OCI-LY7 (cell line): ENCODE data around the gene KPNA4. TPM values are rescaled to one million over a fixed set of nuclear protein-coding genes. Genes with fewer than 3 reads are reported as not detected.
"Not testable (repeated sequence)": the region's sequence is repeated elsewhere in the genome, so short reads cannot be mapped to it uniquely, and the experiment has no call there.

ENCODE experiments used
- BruUV-seq: library from RNA; stranded (reverse); fragments of 400-500 nt; replicated peaks from 2 replicates; lab custom pipeline; 2021; lab: Mats Ljungman, UMichigan
- CTCF ChIA-PET: fragments of 300-600 bp; sonication (Branson Sonifier 250); formaldehyde crosslinking; loops from one replicate; lab custom pipeline; 2022; ENCODE audit warnings: antibody characterized with exemption; ENCODE audit not compliant: unreplicated experiment; lab: Charles Lee
- POLR2A ChIA-PET: fragments of 300-600 bp; sonication (Branson Sonifier 250); formaldehyde crosslinking; loops from one replicate; lab custom pipeline; 2022; ENCODE audit warnings: antibody characterized with exemption; lab: Charles Lee
- DNase-seq: peaks from one replicate; pipeline ENCODE4 v3.0.0-alpha.2; 2015; ENCODE audit warnings: low spot score
- H2AFZ ChIP-seq: fragments of 200-600 bp; sonication (generic), shearing (Covaris generic); 2 replicates; pipeline ENCODE4 v1.6.1; 2014; ENCODE audit warnings: mild to moderate bottlenecking, antibody characterized with exemption, low read length, moderate library complexity
- H3K27ac ChIP-seq: fragments of 200-600 bp; sonication (generic); 2 replicates; pipeline ENCODE4 v1.5.1; 2014; ENCODE audit warnings: mixed run types, low read depth, mild to moderate bottlenecking, moderate library complexity, low read length, inconsistent platforms; ENCODE audit not compliant: poor library complexity, severe bottlenecking
- H3K36me3 ChIP-seq: fragments of 200-600 bp; sonication (generic); 2 replicates; pipeline ENCODE4 v1.6.1; 2014; ENCODE audit warnings: mild to moderate bottlenecking, antibody characterized with exemption, low read length, moderate library complexity, mixed read lengths; ENCODE audit not compliant: insufficient read depth
- H3K4me1 ChIP-seq: fragments of 200-600 bp; sonication (generic); 2 replicates; pipeline ENCODE4 v1.5.1; 2014; ENCODE audit warnings: mild to moderate bottlenecking, low read length; ENCODE audit not compliant: insufficient read depth, poor library complexity, severe bottlenecking
- H3K4me2 ChIP-seq: fragments of 200-600 bp; sonication (generic); 2 replicates; pipeline ENCODE4 v1.6.1; 2014; ENCODE audit warnings: mild to moderate bottlenecking, low read length
- H3K4me3 ChIP-seq: fragments of 200-600 bp; sonication (generic); 2 replicates; pipeline ENCODE4 v1.5.1; 2014; ENCODE audit warnings: mild to moderate bottlenecking, low read depth, low read length; ENCODE audit not compliant: poor library complexity, severe bottlenecking
- H3K79me2 ChIP-seq: fragments of 200-600 bp; sonication (generic); 2 replicates; pipeline ENCODE4 v1.6.1; 2016; ENCODE audit warnings: low read depth, mild to moderate bottlenecking, low read length, moderate library complexity, mixed read lengths; ENCODE audit not compliant: insufficient read depth
- H3K9me2 ChIP-seq: fragments of 200-600 bp; sonication (generic); 2 replicates; pipeline ENCODE4 v1.6.1; 2016; ENCODE audit warnings: mild to moderate bottlenecking, low read length, mixed read lengths; ENCODE audit not compliant: insufficient read depth
- H3K9me3 ChIP-seq: fragments of 200-600 bp; sonication (generic); 2 replicates; pipeline ENCODE4 v1.6.1; 2014; ENCODE audit warnings: mild to moderate bottlenecking, mixed run types, low read length, mixed read lengths
- H4K20me1 ChIP-seq: fragments of 200-600 bp; sonication (generic); 2 replicates; pipeline ENCODE4 v1.6.1; 2014; ENCODE audit warnings: mild to moderate bottlenecking, antibody characterized with exemption, low read length, moderate library complexity, mixed read lengths; ENCODE audit not compliant: insufficient read depth
- EZH2phosphoT487 ChIP-seq: fragments of 200-600 bp; sonication (generic); IDR thresholded peaks from 2 replicates; pipeline ENCODE4 v1.6.1; 2018; ENCODE audit warnings: low read depth, borderline replicate concordance, mild to moderate bottlenecking, mixed run types, antibody characterized with exemption, low read length, moderate library complexity, mixed read lengths
- intact Hi-C: fragments of 100-400 bp; cut with micrococcal nuclease; formaldehyde crosslinking; loops from one replicate; pipeline ENCODE4 v1.10.0; 2022; ENCODE audit not compliant: unreplicated experiment
- total RNA-seq, 2 experiments: library from RNA; depleted of rRNA in 1 of 2; stranded (reverse); fragments of >200 nt in 1 of 2; shearing (Covaris generic) in 1 of 2; gene quantifications; 2 replicates each; pipeline ENCODE4 v1.2.3, GENCODE V29; 2014 to 2022
- TF ChIP-seq, protein P1 (sequence below): fragments of 200-600 bp; sonication (generic); conservative IDR thresholded peaks from 2 replicates; pipeline ENCODE4 v1.5.1; 2014; ENCODE audit warnings: mild to moderate bottlenecking, antibody characterized with exemption, low read length, moderate library complexity, mixed read lengths

The KPNA4 gene
- total RNA-seq, 2 experiments from 2014 or later = 15.7 to 46.3 TPM

DNA sequence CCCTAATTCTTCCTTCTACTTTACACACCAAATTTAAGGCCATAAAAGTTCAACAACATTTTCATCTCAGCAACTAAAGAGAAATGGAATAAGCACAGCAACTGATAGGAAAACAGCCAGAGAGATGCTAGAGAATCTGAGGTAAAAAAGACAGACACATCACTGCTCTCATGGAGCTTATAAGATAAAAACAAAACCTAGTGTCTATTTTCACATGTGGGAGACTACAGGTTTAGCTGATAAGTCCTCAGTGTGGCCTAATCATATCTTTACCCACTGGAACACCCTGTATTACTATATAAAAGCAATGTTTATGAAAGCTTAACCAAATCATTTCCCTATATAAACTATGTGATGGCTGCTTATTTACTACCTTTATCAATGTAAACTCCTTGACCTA, 33.0 kb downstream of the KPNA4 start:
- Histone ChIP-seq H3K36me3 (peaks cover 82% of the 10 kb centered on the region), H3K4me1 (no peaks in the 10 kb centered on the region), H3K79me2 (peaks cover 25% of the 10 kb centered on the region; the same call in 1 of the 2 replicates), H3K27ac (no peak overlapping the region), H3K9me2 (no peaks in the 10 kb centered on the region), H3K4me2 (no peak overlapping the region), H2AFZ (no peak overlapping the region), H3K4me3 (no peak overlapping the region), H3K9me3 (no peaks in the 10 kb centered on the region), H4K20me1 (no peaks in the 10 kb centered on the region)
- POLR2A ChIA-PET = interaction anchor here (0.5 to 2.1 kb wide), 7 partner anchors 10 to 220 kb away, joined by 3 to 8 read pairs (median 3); no protein-coding TSS in a partner anchor
- BruUV-seq = no TSS peak
- intact Hi-C loops = no loop called here
- no peak for DNase-seq
- no peak for TF ChIP-seq EZH2phosphoT487
- TF ChIP-seq, protein P1, sequence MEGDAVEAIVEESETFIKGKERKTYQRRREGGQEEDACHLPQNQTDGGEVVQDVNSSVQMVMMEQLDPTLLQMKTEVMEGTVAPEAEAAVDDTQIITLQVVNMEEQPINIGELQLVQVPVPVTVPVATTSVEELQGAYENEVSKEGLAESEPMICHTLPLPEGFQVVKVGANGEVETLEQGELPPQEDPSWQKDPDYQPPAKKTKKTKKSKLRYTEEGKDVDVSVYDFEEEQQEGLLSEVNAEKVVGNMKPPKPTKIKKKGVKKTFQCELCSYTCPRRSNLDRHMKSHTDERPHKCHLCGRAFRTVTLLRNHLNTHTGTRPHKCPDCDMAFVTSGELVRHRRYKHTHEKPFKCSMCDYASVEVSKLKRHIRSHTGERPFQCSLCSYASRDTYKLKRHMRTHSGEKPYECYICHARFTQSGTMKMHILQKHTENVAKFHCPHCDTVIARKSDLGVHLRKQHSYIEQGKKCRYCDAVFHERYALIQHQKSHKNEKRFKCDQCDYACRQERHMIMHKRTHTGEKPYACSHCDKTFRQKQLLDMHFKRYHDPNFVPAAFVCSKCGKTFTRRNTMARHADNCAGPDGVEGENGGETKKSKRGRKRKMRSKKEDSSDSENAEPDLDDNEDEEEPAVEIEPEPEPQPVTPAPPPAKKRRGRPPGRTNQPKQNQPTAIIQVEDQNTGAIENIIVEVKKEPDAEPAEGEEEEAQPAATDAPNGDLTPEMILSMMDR = no peak
- CTCF ChIA-PET = interaction anchor here (0.6 kb wide), 1 partner anchor 89 kb away, joined by 3 read pairs; no protein-coding TSS in a partner anchor

- H3K9me2 ChIP-seq = no peaks in the 10 kb centered on the region
- no peak for DNase-seq
- POLR2A ChIA-PET = interaction anchor here (0.7 kb wide), 1 partner anchor 11 kb away, joined by 3 read pairs; no protein-coding TSS in a partner anchor
- no TSS peak for BruUV-seq
- intact Hi-C loops = no loop called here
- no peaks in the 10 kb centered on the region for H4K20me1 ChIP-seq
- no peaks in the 10 kb centered on the region for H3K9me3 ChIP-seq
- peaks cover 93% of the 10 kb centered on the region for H3K36me3 ChIP-seq
- H3K27ac ChIP-seq = no peak overlapping the region
- H3K79me2 ChIP-seq = peaks cover 14% of the 10 kb centered on the region; the same call in 1 of the 2 replicates
- no peaks in the 10 kb centered on the region for H3K4me1 ChIP-seq
- no peak overlapping the region for H3K4me3 ChIP-seq
- TF ChIP-seq EZH2phosphoT487 = no peak
- CTCF ChIA-PET = no interaction called here
- no peak overlapping the region for H2AFZ ChIP-seq
- H3K4me2 ChIP-seq = no peak overlapping the region
Observed at GRCh38 chr3:160531311-160531710, 34.1 kb downstream of the KPNA4 start.

DNA sequence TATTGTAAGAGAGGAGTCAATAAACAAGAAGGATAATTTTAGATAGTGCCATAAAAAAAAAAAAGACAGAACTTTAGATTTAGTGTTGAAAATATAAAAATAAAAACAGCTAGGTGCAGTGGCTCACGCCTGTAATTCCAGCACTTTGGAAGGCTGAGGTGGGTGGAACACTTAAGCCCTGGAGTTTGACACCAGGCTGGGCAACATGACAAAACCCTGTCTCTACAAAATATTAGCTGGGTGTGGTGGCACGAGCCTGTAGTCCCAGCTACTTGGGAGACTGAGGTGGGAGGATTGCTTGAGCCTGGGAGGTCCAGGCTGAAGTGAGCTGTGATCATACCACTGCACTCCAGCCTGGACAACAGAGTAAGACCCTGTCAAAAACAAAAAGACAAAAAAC, 49.0 kb downstream of the KPNA4 start:
- H4K20me1 ChIP-seq, H3K79me2 ChIP-seq, H3K4me2 ChIP-seq, H3K9me2 ChIP-seq, BruUV-seq, H3K9me3 ChIP-seq, CTCF ChIA-PET, H3K27ac ChIP-seq, H3K4me1 ChIP-seq, DNase-seq, H2AFZ ChIP-seq, intact Hi-C loops, H3K4me3 ChIP-seq: not testable (repeated sequence)
- peaks cover 94% of the 10 kb centered on the region for H3K36me3 ChIP-seq
- POLR2A ChIA-PET = interaction anchor here (0.6 to 0.9 kb wide), 4 partner anchors 16 to 300 kb away, joined by 3 to 5 read pairs (median 4); no protein-coding TSS in a partner anchor
